WERI-Rb-1 (cell line): ENCODE results near the gene NUP155.
A peak's percentile ranks its signal among the peaks of the same experiment; 100 is the strongest.
"Not testable (repeated sequence)": the region's sequence is repeated elsewhere in the genome, so short reads cannot be mapped to it uniquely, and the experiment has no call there.

Experiments used
- DNase-seq: peaks from one replicate; pipeline ENCODE4 v3.0.0-alpha.2; 2020
- H3K27ac ChIP-seq: fragments of 250-450 bp; sonication (Bioruptor Pico); 2 replicates; pipeline ENCODE4 v1.5.1; 2020; ENCODE audit warnings: mild to moderate bottlenecking, moderate library complexity
- H3K27me3 ChIP-seq: fragments of 250-450 bp; sonication (Bioruptor Pico); 2 replicates; pipeline ENCODE4 v1.5.1; 2021; ENCODE audit warnings: mild to moderate bottlenecking, low read depth, moderate library complexity; ENCODE audit not compliant: insufficient read depth, severe bottlenecking
- H3K36me3 ChIP-seq: fragments of 250-450 bp; sonication (Bioruptor Pico); 2 replicates; pipeline ENCODE4 v1.5.1; 2020; ENCODE audit warnings: mild to moderate bottlenecking, moderate library complexity
- H3K4me3 ChIP-seq: 2 replicates; pipeline ENCODE4 v1.5.1; 2011; ENCODE audit warnings: low read depth, mild to moderate bottlenecking, control low read depth, low read length
- H3K9me3 ChIP-seq: fragments of 250-450 bp; sonication (Bioruptor Pico); 2 replicates; pipeline ENCODE4 v1.5.1; 2021; ENCODE audit warnings: mild to moderate bottlenecking, moderate library complexity; ENCODE audit not compliant: severe bottlenecking
- CTCF ChIP-seq: IDR thresholded peaks from 2 replicates; pipeline ENCODE4 v1.5.1; 2011; ENCODE audit warnings: low read depth, mild to moderate bottlenecking, control low read depth, inconsistent platforms, low read length

The NUP155 gene

GRCh38 chr5:37391591-37391990 lies 20.7 kb upstream of the NUP155 start:
- TF ChIP-seq CTCF = no peak
- DNase-seq = no peak
- peaks cover 52% of the 10 kb centered on the region for H3K36me3 ChIP-seq
- H3K27me3 ChIP-seq = no peaks in the 10 kb centered on the region
- no peak overlapping the region for H3K27ac ChIP-seq
- H3K4me3 ChIP-seq = no peak overlapping the region
- H3K9me3 ChIP-seq = no peaks in the 10 kb centered on the region

DNA sequence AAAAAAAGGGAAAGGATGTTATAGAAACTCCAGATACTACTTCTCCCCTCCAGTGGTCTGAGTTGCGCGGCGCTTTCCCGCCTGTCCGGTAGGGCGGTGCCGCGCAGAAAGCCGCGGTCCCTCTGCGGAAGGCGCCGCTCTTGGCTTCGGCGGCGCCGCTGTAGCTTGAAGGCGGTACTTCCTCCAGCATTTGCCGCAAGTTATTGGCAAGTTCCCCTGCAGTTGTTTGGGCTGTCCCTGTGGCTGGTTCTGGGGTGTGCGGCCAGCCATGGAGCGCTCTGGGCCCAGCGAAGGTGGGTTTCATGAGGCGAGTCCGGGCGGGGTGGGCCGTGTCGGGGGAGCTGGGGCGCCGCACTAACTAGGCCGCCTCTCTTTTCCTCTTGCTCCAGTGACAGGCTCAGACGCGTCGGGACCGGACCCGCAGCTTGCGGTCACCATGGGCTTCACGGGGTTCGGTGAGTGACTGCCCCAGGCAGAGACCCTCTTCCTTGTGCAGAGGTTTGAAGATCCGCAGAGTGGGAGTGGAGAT lies 8.3 kb upstream of the NUP155 start, which contains the start of gene WDR70:
WDR70 (plus strand) TSS at position 219 of the 529 bp plus-strand sequence; CDS start at position 269, 50 bp downstream.
- not testable (repeated sequence) for H3K9me3 ChIP-seq, H3K27me3 ChIP-seq, H3K36me3 ChIP-seq, H3K27ac ChIP-seq
- DNase-seq = peak; percentile 86
- H3K4me3 ChIP-seq = peak within 1 kb of the TSS; percentile 77
- peak; percentile 67 for TF ChIP-seq CTCF

DNA sequence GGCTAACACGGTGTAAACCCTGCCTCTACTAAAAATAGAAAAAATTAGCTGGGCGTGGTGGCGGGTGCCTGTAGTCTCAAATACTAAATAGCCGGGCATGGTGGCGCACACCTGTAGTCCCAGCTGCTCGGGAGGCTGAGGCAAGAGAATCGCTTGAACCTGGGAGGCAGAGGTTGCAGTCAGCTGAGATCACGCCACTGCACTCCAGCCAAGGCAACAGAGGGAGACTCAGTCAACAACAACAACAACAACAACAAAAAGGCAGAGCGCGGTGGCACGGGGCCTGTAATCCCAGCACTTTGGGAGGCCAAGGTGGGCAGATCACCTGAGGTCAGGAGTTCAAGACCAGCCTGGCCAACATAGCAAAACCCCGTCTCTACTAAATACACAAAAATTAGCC lies 7.2 kb upstream of the NUP155 start:
- not testable (repeated sequence) for DNase-seq, H3K27ac ChIP-seq, H3K4me3 ChIP-seq, H3K36me3 ChIP-seq, H3K27me3 ChIP-seq, H3K9me3 ChIP-seq

DNA sequence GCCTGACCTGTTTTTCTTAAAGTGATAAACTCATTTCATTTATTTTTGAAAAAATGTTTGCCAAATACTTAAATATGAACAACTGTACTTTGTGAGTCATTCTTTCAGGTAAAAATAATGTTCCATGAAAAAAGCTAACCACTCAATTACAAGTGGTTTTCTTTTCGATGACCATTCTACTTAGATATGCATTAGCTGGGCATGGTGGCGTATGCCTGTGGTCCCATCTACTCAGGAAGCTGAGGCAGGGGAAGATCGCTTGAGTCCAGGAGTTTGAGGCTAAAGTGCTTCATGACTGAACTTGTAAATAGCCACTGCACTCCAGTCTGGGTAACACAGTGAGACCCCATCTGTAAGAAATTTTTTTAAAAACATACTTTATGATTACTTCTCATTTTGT lies 4.2 kb upstream of the NUP155 start:
- Histone ChIP-seq H3K36me3 (peaks cover 7% of the 10 kb centered on the region), H3K27me3 (no peaks in the 10 kb centered on the region), H3K27ac (no peak overlapping the region), H3K9me3 (no peaks in the 10 kb centered on the region), H3K4me3 (no peak overlapping the region)
- no peak for TF ChIP-seq CTCF
- DNase-seq = no peak

- H3K9me3 ChIP-seq = no peaks in the 10 kb centered on the region
- DNase-seq = no peak
- no peak for TF ChIP-seq CTCF
- peaks cover 26% of the 10 kb centered on the region for H3K36me3 ChIP-seq
- peak overlapping the region; percentile 95 for H3K27ac ChIP-seq
- no peaks in the 10 kb centered on the region for H3K27me3 ChIP-seq
- peak overlapping the region; percentile 100 for H3K4me3 ChIP-seq
Measured at GRCh38 chr5:37370550-37370863, 399 bp downstream of the NUP155 start.

- Histone ChIP-seq H3K4me3 (no peak overlapping the region), H3K27ac (no peak overlapping the region), H3K36me3 (peaks cover 83% of the 10 kb centered on the region), H3K9me3 (no peaks in the 10 kb centered on the region), H3K27me3 (no peaks in the 10 kb centered on the region)
- DNase-seq = no peak
- no peak for TF ChIP-seq CTCF
Measured at GRCh38 chr5:37355161-37355560, 15.7 kb downstream of the NUP155 start.

DNA sequence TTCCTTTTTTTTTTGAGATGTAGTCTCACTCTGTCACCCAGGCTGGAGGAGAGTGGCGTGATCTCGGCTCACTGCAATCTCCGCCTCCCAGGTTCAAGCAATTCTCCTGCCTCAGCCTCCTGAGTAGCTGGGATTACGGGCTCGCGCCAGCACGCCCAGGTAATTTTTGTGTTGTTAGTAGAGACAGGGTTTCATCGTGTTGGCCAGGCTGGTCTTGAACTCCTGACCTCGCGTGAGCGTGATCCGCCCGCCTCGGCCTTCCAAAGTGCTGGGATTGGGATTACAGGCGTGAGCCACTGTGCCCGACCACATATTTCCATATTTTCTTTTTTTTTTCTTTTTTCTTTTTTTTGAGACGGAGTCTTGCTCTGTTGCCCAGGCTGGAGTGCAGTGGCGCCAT lies 28.2 kb downstream of the NUP155 start:
- H3K27ac ChIP-seq, H3K9me3 ChIP-seq, DNase-seq, H3K27me3 ChIP-seq, H3K4me3 ChIP-seq: not testable (repeated sequence)
- peaks cover 81% of the 10 kb centered on the region for H3K36me3 ChIP-seq

GRCh38 chr5:37334754-37335153 lies 36.2 kb downstream of the NUP155 start:
- not testable (repeated sequence) for H3K27me3 ChIP-seq, DNase-seq
- peaks cover 71% of the 10 kb centered on the region for H3K36me3 ChIP-seq

More at GRCh38 chr5:37334754-37335153, 36.2 kb downstream of the NUP155 start:
- H3K9me3 ChIP-seq, H3K4me3 ChIP-seq, H3K27ac ChIP-seq: not testable (repeated sequence)
